Bronchial epithelial cell (primary cell): ENCODE results near the gene SLC24A3. TPM values are rescaled to one million over a fixed set of nuclear protein-coding genes. Genes with fewer than 3 reads are reported as not detected.
"Not testable (repeated sequence)": the region's sequence is repeated elsewhere in the genome, so short reads cannot be mapped to it uniquely, and the experiment has no call there.

ENCODE experiments used
- DNase-seq: peaks from one replicate; pipeline ENCODE4 v3.0.0-alpha.2; 2010; ENCODE audit warnings: low read depth
- FAIRE-seq: peaks from 2 replicates; lab custom pipeline; 2011; peaks lifted over from hg19 to GRCh38; lab: Jason Lieb, UNC
- H3K27me3 ChIP-seq: 2 replicates; pipeline ENCODE4 v1.5.1; 2011; ENCODE audit warnings: low read length; ENCODE audit not compliant: control insufficient read depth, insufficient read depth
- H3K36me3 ChIP-seq: 2 replicates; pipeline ENCODE4 v1.5.1; 2011; ENCODE audit warnings: low read length; ENCODE audit not compliant: control insufficient read depth, insufficient read depth
- H3K4me3 ChIP-seq: 2 replicates; pipeline ENCODE4 v1.5.1; 2011; ENCODE audit warnings: mild to moderate bottlenecking, low read depth, low read length, control low read depth
- CTCF ChIP-seq: IDR thresholded peaks from 2 replicates; pipeline ENCODE4 v1.5.1; 2011; ENCODE audit warnings: mild to moderate bottlenecking, moderate library complexity, low read length, control low read depth, inconsistent platforms; ENCODE audit not compliant: insufficient read depth, severe bottlenecking
- total RNA-seq: library from RNA; depleted of rRNA; stranded (reverse); fragments of >200 nt; gene quantifications from 2 replicates; pipeline ENCODE4 v1.2.1, GENCODE V29; 2014

The SLC24A3 gene
- total RNA-seq, 1 donor from 2014 or later: under 0.01 TPM

- no peak overlapping the region for H3K4me3 ChIP-seq
- TF ChIP-seq CTCF: no peak
These were observed 458.4 kb downstream of the SLC24A3 start for GRCh38 chr20:19670829-19671228.

GRCh38 chr20:19671374-19671773 lies 458.9 kb downstream of the SLC24A3 start:
- FAIRE-seq (no peak), DNase-seq (no peak)
- Histone ChIP-seq H3K27me3 (peaks cover 2% of the 10 kb centered on the region), H3K4me3 (no peak overlapping the region), H3K36me3 (no peaks in the 10 kb centered on the region)
- no peak for TF ChIP-seq CTCF

More at GRCh38 chr20:19670829-19671228, 458.4 kb downstream of the SLC24A3 start:
- DNase-seq: no peak
- Histone ChIP-seq H3K36me3 (no peaks in the 10 kb centered on the region), H3K27me3 (peaks cover 2% of the 10 kb centered on the region)
- no peak for FAIRE-seq

GRCh38 chr20:19672498-19672897 lies 460.1 kb downstream of the SLC24A3 start:
- no peaks in the 10 kb centered on the region for H3K36me3 ChIP-seq
- no peak overlapping the region for H3K4me3 ChIP-seq
- no peak for TF ChIP-seq CTCF
- peaks cover 2% of the 10 kb centered on the region for H3K27me3 ChIP-seq
- no peak for DNase-seq
- no peak for FAIRE-seq

GRCh38 chr20:19673575-19673974 lies 461.1 kb downstream of the SLC24A3 start:
- no peak for TF ChIP-seq CTCF
- peak; percentile 40 for DNase-seq
- no peak for FAIRE-seq

GRCh38 chr20:19676202-19676601 lies 463.8 kb downstream of the SLC24A3 start:
- TF ChIP-seq CTCF: no peak
- no peak for FAIRE-seq
- H3K4me3 ChIP-seq: no peak overlapping the region
- no peaks in the 10 kb centered on the region for H3K36me3 ChIP-seq
- DNase-seq: no peak
- H3K27me3 ChIP-seq: peaks cover 2% of the 10 kb centered on the region

More at GRCh38 chr20:19673575-19673974, 461.1 kb downstream of the SLC24A3 start:
- Histone ChIP-seq H3K36me3 (no peaks in the 10 kb centered on the region), H3K4me3 (no peak overlapping the region), H3K27me3 (peaks cover 2% of the 10 kb centered on the region)

- Histone ChIP-seq H3K4me3 (no peak overlapping the region), H3K27me3 (no peaks in the 10 kb centered on the region), H3K36me3 (no peaks in the 10 kb centered on the region)
- no peak for TF ChIP-seq CTCF
- FAIRE-seq: no peak
- no peak for DNase-seq
These were observed 464.9 kb downstream of the SLC24A3 start for GRCh38 chr20:19677336-19677735.

GRCh38 chr20:19678591-19678990 lies 466.1 kb downstream of the SLC24A3 start:
- DNase-seq, H3K36me3 ChIP-seq, H3K4me3 ChIP-seq, FAIRE-seq, H3K27me3 ChIP-seq: not testable (repeated sequence)
